ENCODE measurements around the gene MTF2.
A peak's percentile ranks its signal among the peaks of the same experiment; 100 is the strongest.

DNA sequence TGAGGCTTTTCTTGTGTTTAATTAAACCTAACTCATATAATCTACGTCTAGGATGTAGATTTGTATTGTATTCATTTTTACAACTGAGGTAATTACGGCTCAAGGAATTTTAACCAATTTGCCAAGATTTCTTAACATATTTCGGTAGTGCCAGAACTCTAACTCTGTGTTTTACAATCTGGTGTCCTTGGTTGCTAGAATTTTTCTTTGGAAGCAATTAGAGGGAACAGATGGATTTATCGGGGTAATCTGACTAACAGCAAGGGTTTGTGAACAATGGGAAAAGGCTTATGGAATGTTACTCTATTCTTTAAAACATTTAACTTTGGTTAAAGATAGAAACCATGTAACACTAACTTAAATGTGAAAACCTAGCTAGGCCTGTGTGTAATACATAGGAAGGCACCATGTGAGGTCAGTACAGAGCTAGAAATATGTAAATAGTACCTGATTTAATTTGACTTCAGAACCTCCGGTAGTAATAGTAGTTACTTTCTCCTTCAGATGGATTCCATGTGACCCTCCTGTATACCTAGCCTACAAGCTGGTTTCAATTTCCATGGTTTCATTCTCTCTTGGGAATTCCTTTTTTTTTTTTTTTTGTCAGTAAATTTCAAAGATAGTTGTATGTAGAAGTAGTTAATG lies 1.2 kb downstream of the MTF2 start:
- TF ChIP-seq, protein P1, sequence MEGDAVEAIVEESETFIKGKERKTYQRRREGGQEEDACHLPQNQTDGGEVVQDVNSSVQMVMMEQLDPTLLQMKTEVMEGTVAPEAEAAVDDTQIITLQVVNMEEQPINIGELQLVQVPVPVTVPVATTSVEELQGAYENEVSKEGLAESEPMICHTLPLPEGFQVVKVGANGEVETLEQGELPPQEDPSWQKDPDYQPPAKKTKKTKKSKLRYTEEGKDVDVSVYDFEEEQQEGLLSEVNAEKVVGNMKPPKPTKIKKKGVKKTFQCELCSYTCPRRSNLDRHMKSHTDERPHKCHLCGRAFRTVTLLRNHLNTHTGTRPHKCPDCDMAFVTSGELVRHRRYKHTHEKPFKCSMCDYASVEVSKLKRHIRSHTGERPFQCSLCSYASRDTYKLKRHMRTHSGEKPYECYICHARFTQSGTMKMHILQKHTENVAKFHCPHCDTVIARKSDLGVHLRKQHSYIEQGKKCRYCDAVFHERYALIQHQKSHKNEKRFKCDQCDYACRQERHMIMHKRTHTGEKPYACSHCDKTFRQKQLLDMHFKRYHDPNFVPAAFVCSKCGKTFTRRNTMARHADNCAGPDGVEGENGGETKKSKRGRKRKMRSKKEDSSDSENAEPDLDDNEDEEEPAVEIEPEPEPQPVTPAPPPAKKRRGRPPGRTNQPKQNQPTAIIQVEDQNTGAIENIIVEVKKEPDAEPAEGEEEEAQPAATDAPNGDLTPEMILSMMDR (IDR thresholded peaks at IDR 0.05; ENCODE audit: insufficient read depth, low read depth, low read length): peak; percentile 43
- no peak for TF ChIP-seq EZH2 (IDR thresholded peaks at IDR 0.05; ENCODE audit: insufficient read depth, low read length)
